WTC11 (cell line): Measurements from ENCODE around the gene PLEKHN1. TPM values are rescaled to one million over a fixed set of nuclear protein-coding genes. Genes with fewer than 3 reads are reported as not detected.
A peak's percentile ranks its signal among the peaks of the same experiment; 100 is the strongest.

Experiments used
- ATAC-seq: fragments of 200-7000 bp; cut with Tn5 transposase; 2 replicates; pipeline ENCODE4 v1.10.0; 2021; ENCODE audit warnings: mild to moderate bottlenecking, moderate library complexity
- CTCF ChIA-PET: fragments of 300-600 bp; sonication (Branson Sonifier 250); formaldehyde crosslinking; loops from one replicate; lab custom pipeline; 2021; ENCODE audit warnings: antibody characterized with exemption; lab: Charles Lee
- POLR2A ChIA-PET: fragments of 350-600 bp; sonication (Branson Sonifier 250); formaldehyde crosslinking; loops from one replicate; lab custom pipeline; 2021; ENCODE audit warnings: antibody characterized with exemption; lab: Charles Lee
- DNase-seq: peaks from one replicate; pipeline ENCODE4 v3.0.0; 2021; ENCODE audit warnings: low spot score
- H3K27ac Mint-ChIP-seq: 2 replicates; pipeline ENCODE4 v1.8.0; 2021; ENCODE audit warnings: mixed read lengths
- H3K27me3 Mint-ChIP-seq: 2 replicates; pipeline ENCODE4 v1.8.0; 2021; ENCODE audit warnings: low read depth, mild to moderate bottlenecking, moderate library complexity, mixed read lengths
- H3K36me3 Mint-ChIP-seq: 2 replicates; pipeline ENCODE4 v1.8.0; 2021; ENCODE audit warnings: mixed read lengths
- H3K4me1 Mint-ChIP-seq: 2 replicates; pipeline ENCODE4 v1.8.0; 2022; ENCODE audit warnings: mixed read lengths
- H3K4me3 Mint-ChIP-seq: 2 replicates; pipeline ENCODE4 v1.8.0; 2021; ENCODE audit warnings: mild to moderate bottlenecking, moderate library complexity, mixed read lengths
- H3K9me3 Mint-ChIP-seq: 2 replicates; pipeline ENCODE4 v1.8.0; 2021; ENCODE audit warnings: mixed read lengths
- CBFB ChIP-seq: sonication (generic); formaldehyde crosslinking; IDR thresholded peaks from 2 replicates; pipeline ENCODE4 v1.8.1; 2022; ENCODE audit warnings: mild to moderate bottlenecking, low read depth, missing genetic modification reagents
- FOXJ3 ChIP-seq: sonication (generic); formaldehyde crosslinking; IDR thresholded peaks from 2 replicates; pipeline ENCODE4 v1.9.0; 2021; ENCODE audit warnings: missing genetic modification reagents, mild to moderate bottlenecking, borderline replicate concordance
- GRHL2 ChIP-seq: fragments of 250-450 bp; sonication (Bioruptor Pico); IDR thresholded peaks from 2 replicates; pipeline ENCODE4 v1.8.0; 2022; ENCODE audit warnings: mild to moderate bottlenecking, moderate library complexity; ENCODE audit not compliant: insufficient replicate concordance, severe bottlenecking
- JAZF1 ChIP-seq: fragments of 250-450 bp; sonication (Bioruptor Pico); IDR thresholded peaks from 2 replicates; pipeline ENCODE4 v1.9.0; 2021; ENCODE audit warnings: moderate library complexity, mild to moderate bottlenecking, inconsistent platforms
- KAT7 ChIP-seq: sonication (generic); formaldehyde crosslinking; IDR thresholded peaks from 2 replicates; pipeline ENCODE4 v1.8.1; 2023; ENCODE audit warnings: missing genetic modification reagents, mild to moderate bottlenecking, borderline replicate concordance
- NFYB ChIP-seq: sonication (generic); formaldehyde crosslinking; conservative IDR thresholded peaks from 2 replicates; pipeline ENCODE4 v1.8.0; 2022; ENCODE audit warnings: low read depth, missing genetic modification reagents
- RORB ChIP-seq: fragments of 250-450 bp; sonication (Bioruptor Pico); IDR thresholded peaks from 2 replicates; pipeline ENCODE4 v1.9.0; 2021; ENCODE audit warnings: mild to moderate bottlenecking
- SMAD4 ChIP-seq: sonication (generic); formaldehyde crosslinking; IDR thresholded peaks from 2 replicates; pipeline ENCODE4 v1.8.0; 2022; ENCODE audit warnings: mild to moderate bottlenecking, missing genetic modification reagents
- SP1 ChIP-seq: sonication (generic); formaldehyde crosslinking; conservative IDR thresholded peaks from 2 replicates; pipeline ENCODE4 v1.8.1; 2022; ENCODE audit warnings: missing genetic modification reagents
- TP53 ChIP-seq: sonication (generic); formaldehyde crosslinking; IDR thresholded peaks from 2 replicates; pipeline ENCODE4 v1.8.1; 2023; ENCODE audit warnings: mild to moderate bottlenecking, missing genetic modification reagents
- ZNF138 ChIP-seq: sonication (generic); formaldehyde crosslinking; conservative IDR thresholded peaks from 2 replicates; pipeline ENCODE4 v1.8.1; 2022; ENCODE audit warnings: mild to moderate bottlenecking, moderate library complexity, missing genetic modification reagents
- ZNF232 ChIP-seq: sonication (generic); formaldehyde crosslinking; IDR thresholded peaks from 2 replicates; pipeline ENCODE4 v1.8.0; 2022; ENCODE audit warnings: mild to moderate bottlenecking, missing genetic modification reagents
- ZNF416 ChIP-seq: fragments of 250-450 bp; sonication (Bioruptor Pico); IDR thresholded peaks from 2 replicates; pipeline ENCODE4 v1.9.0; 2021; ENCODE audit warnings: mild to moderate bottlenecking, inconsistent platforms
- ZNF671 ChIP-seq: fragments of 250-450 bp; sonication (Bioruptor Pico); IDR thresholded peaks from 2 replicates; pipeline ENCODE4 v1.8.0; 2021; ENCODE audit warnings: mild to moderate bottlenecking
- total RNA-seq: library from RNA; stranded (reverse); gene quantifications from 3 replicates; pipeline ENCODE4 v1.2.3, GENCODE V29; 2021
- TF ChIP-seq, protein P1 (sequence below): fragments of 250-450 bp; sonication (Bioruptor Pico); IDR thresholded peaks from 2 replicates; pipeline ENCODE4 v1.9.0; 2021; ENCODE audit warnings: mild to moderate bottlenecking
- TF ChIP-seq, protein P2 (sequence below): sonication (generic); formaldehyde crosslinking; IDR thresholded peaks from 2 replicates; pipeline ENCODE4 v1.8.0; 2022; ENCODE audit warnings: mild to moderate bottlenecking, missing genetic modification reagents
- TF ChIP-seq, protein P3 (sequence below): sonication (generic); formaldehyde crosslinking; IDR thresholded peaks from 2 replicates; pipeline ENCODE4 v1.8.1; 2023; ENCODE audit warnings: mild to moderate bottlenecking, moderate library complexity, missing genetic modification reagents
- TF ChIP-seq, protein P4 (sequence below): sonication (generic); formaldehyde crosslinking; conservative IDR thresholded peaks from 2 replicates; pipeline ENCODE4 v1.8.1; 2023; ENCODE audit warnings: mild to moderate bottlenecking, low read depth, missing genetic modification reagents, moderate library complexity
- TF ChIP-seq, protein P5 (sequence below): sonication (generic); formaldehyde crosslinking; IDR thresholded peaks from 2 replicates; pipeline ENCODE4 v1.8.1; 2023; ENCODE audit warnings: mild to moderate bottlenecking, missing genetic modification reagents, moderate library complexity

PLEKHN1 gene
- total RNA-seq, 1 experiment from 2014 or later = 3.4 TPM

DNA sequence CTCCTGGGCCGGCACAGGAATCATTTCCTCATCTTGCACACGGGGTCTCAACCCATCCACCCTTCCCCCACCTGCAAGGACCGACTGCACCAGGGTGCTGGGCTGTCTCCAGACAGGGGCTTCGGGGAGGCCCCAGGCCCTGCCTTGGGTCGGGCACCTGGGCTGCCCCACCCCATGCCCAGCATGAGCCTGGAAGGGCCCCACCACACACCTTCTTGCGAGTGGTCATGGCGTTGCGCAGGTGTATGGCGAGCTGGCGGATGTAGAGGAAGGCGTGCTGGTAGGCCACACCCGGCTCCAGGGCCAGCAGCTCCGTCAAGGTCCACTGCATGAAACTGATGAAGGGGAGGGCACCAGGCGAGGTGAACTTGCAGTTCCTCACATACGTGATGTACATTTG is 14.1 kb upstream of the PLEKHN1 start:
- POLR2A ChIA-PET = no interaction called here
- Mint-ChIP-seq H3K9me3 (no peaks in the 10 kb centered on the region), H3K27me3 (no peaks in the 10 kb centered on the region), H3K36me3 (peaks cover 52% of the 10 kb centered on the region), H3K4me3 (no peak overlapping the region), H3K4me1 (no peaks in the 10 kb centered on the region), H3K27ac (no peak overlapping the region)
- no peak for TF ChIP-seq ZNF416 (CRISPR knock-in tag)
- no peak for TF ChIP-seq NFYB (CRISPR knock-in tag)
- TF ChIP-seq, protein P1, sequence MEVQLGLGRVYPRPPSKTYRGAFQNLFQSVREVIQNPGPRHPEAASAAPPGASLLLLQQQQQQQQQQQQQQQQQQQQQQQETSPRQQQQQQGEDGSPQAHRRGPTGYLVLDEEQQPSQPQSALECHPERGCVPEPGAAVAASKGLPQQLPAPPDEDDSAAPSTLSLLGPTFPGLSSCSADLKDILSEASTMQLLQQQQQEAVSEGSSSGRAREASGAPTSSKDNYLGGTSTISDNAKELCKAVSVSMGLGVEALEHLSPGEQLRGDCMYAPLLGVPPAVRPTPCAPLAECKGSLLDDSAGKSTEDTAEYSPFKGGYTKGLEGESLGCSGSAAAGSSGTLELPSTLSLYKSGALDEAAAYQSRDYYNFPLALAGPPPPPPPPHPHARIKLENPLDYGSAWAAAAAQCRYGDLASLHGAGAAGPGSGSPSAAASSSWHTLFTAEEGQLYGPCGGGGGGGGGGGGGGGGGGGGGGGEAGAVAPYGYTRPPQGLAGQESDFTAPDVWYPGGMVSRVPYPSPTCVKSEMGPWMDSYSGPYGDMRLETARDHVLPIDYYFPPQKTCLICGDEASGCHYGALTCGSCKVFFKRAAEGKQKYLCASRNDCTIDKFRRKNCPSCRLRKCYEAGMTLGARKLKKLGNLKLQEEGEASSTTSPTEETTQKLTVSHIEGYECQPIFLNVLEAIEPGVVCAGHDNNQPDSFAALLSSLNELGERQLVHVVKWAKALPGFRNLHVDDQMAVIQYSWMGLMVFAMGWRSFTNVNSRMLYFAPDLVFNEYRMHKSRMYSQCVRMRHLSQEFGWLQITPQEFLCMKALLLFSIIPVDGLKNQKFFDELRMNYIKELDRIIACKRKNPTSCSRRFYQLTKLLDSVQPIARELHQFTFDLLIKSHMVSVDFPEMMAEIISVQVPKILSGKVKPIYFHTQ (CRISPR knock-in tag) = no peak
- TF ChIP-seq JAZF1 (CRISPR knock-in tag) = no peak
- no peak for TF ChIP-seq SP1 (CRISPR knock-in tag)
- no peak for TF ChIP-seq CBFB (CRISPR knock-in tag)
- DNase-seq (no peak), ATAC-seq (no peak)
- CTCF ChIA-PET = interaction anchor here (0.6 to 2.4 kb wide), 7 partner anchors 11 to 47 kb away, joined by 3 to 28 read pairs (median 5); partner anchors contain the start of gene SAMD11

DNA sequence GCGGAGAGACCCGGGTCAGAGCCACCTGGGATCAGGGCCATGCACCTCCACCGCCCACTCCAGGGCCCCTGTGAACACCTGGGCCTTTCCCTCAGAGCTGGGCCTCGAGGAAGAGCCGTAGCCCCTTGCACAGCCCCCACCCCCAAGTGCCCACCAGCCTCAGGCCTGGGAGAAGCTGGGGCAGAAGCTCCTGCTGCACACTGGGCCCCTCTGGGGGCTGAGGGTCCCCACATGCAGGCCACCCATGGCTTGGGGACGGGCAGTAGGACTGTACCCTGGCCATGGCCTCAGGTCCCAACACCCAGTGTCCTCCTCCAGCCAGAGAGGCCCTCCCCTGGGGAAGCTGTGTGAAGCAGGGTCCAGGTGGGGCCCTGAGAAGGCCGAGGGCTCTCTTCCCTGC is 13.7 kb upstream of the PLEKHN1 start:
- CTCF ChIA-PET = interaction anchor here (2.4 kb wide), 1 partner anchor 12 kb away, joined by 28 read pairs; no protein-coding TSS in a partner anchor

DNA sequence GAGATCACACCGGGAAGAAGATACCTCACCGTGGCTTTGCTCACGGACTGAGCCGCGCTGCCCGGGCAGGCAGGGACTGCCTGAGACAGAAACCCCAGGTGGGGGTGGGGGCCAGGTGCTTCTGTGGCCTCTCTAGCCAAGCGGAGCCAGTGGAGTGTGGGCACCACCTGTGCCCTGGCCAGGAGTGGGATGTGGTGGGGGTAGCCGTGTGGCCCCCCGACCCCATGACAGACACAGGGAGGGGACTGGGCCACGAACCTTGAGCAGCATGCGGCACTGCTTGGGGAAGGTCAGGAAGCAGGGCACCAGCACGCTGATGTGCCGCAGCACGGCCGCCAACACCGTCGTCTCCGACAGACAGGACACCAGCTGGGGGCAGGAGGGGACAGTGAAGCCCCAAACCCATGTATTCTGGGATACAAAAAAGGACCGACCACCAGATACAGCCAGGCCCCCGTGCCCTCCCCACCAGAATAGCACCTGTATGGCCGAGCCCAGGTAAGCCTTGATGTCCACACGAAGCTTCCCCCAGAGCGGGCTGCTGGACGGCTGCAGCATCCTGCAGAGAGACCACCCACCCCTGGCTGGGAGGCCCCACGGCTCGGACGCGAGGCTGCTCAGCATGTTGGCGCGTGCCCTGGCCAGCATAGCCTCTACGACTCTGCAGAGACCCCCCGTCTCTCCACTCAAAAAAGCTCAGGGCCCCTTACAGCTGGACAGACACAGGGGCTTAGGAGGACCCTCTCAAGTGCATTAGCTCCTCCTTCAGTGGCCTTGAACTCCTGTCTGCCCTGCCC is 12.6 kb upstream of the PLEKHN1 start:
- H3K27me3 Mint-ChIP-seq = no peaks in the 10 kb centered on the region
- ATAC-seq (no peak), DNase-seq (no peak)
- ChIA-PET CTCF (no interaction called here), POLR2A (interaction anchor here (0.9 kb wide), 1 partner anchor 12 kb away, joined by 3 read pairs; no protein-coding TSS in a partner anchor)
- no peaks in the 10 kb centered on the region for H3K9me3 Mint-ChIP-seq
- no peak overlapping the region for H3K27ac Mint-ChIP-seq
- H3K4me1 Mint-ChIP-seq = peaks cover 11% of the 10 kb centered on the region
- H3K4me3 Mint-ChIP-seq = no peak overlapping the region
- peaks cover 49% of the 10 kb centered on the region for H3K36me3 Mint-ChIP-seq
- TF ChIP-seq, protein P2, sequence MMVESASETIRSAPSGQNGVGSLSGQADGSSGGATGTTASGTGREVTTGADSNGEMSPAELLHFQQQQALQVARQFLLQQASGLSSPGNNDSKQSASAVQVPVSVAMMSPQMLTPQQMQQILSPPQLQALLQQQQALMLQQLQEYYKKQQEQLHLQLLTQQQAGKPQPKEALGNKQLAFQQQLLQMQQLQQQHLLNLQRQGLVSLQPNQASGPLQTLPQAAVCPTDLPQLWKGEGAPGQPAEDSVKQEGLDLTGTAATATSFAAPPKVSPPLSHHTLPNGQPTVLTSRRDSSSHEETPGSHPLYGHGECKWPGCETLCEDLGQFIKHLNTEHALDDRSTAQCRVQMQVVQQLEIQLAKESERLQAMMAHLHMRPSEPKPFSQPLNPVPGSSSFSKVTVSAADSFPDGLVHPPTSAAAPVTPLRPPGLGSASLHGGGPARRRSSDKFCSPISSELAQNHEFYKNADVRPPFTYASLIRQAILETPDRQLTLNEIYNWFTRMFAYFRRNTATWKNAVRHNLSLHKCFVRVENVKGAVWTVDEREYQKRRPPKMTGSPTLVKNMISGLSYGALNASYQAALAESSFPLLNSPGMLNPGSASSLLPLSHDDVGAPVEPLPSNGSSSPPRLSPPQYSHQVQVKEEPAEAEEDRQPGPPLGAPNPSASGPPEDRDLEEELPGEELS (CRISPR knock-in tag) = 0 out of 2 replicates have a peak, but pooled peaks have one; percentile 6
- TF ChIP-seq, protein P3, sequence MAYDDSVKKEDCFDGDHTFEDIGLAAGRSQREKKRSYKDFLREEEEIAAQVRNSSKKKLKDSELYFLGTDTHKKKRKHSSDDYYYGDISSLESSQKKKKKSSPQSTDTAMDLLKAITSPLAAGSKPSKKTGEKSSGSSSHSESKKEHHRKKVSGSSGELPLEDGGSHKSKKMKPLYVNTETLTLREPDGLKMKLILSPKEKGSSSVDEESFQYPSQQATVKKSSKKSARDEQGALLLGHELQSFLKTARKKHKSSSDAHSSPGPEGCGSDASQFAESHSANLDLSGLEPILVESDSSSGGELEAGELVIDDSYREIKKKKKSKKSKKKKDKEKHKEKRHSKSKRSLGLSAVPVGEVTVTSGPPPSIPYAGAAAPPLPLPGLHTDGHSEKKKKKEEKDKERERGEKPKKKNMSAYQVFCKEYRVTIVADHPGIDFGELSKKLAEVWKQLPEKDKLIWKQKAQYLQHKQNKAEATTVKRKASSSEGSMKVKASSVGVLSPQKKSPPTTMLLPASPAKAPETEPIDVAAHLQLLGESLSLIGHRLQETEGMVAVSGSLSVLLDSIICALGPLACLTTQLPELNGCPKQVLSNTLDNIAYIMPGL (CRISPR knock-in tag) = no peak

More for the DNA sequence above, 13.7 kb upstream of the PLEKHN1 start:
- H3K4me1 Mint-ChIP-seq = peaks cover 2% of the 10 kb centered on the region
- no peak overlapping the region for H3K4me3 Mint-ChIP-seq
- DNase-seq (no peak), ATAC-seq (no peak)
- TF ChIP-seq ZNF138 = no peak
- no peak for TF ChIP-seq ZNF232 (CRISPR knock-in tag)
- no peak for TF ChIP-seq RORB (CRISPR knock-in tag)
- H3K36me3 Mint-ChIP-seq = peaks cover 50% of the 10 kb centered on the region
- H3K27ac Mint-ChIP-seq = no peak overlapping the region
- no peaks in the 10 kb centered on the region for H3K9me3 Mint-ChIP-seq
- POLR2A ChIA-PET = no interaction called here
- no peaks in the 10 kb centered on the region for H3K27me3 Mint-ChIP-seq

DNA sequence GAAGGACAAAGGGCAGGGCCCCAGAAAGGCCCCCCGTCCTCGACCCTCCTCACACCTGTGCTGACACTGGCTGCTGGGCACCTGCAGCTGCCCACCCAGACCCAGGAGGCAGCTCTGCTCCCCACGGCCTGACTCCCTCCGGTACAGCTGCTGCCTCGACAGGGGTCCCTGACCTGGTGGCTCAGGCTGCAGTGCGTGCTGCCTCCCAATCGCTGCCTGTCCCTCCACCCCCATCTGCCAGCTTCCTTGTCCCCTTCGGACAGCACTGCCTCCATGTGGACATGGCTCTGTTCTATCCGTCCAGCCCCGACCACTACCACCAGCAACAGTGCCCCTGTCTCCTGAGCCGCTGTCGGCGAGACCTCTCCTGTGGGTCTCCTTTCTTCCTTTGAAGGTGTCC is 11.4 kb upstream of the PLEKHN1 start:
- peaks cover 4% of the 10 kb centered on the region for H3K27me3 Mint-ChIP-seq
- H3K36me3 Mint-ChIP-seq = peaks cover 40% of the 10 kb centered on the region
- peaks cover 11% of the 10 kb centered on the region for H3K4me1 Mint-ChIP-seq
- POLR2A ChIA-PET = no interaction called here
- TF ChIP-seq TP53 (CRISPR knock-in tag) (no peak), ZNF671 (CRISPR knock-in tag) (no peak), KAT7 (CRISPR knock-in tag) (no peak), SMAD4 (CRISPR knock-in tag) (no peak), GRHL2 (no peak), FOXJ3 (CRISPR knock-in tag) (no peak)
- TF ChIP-seq, protein P4, sequence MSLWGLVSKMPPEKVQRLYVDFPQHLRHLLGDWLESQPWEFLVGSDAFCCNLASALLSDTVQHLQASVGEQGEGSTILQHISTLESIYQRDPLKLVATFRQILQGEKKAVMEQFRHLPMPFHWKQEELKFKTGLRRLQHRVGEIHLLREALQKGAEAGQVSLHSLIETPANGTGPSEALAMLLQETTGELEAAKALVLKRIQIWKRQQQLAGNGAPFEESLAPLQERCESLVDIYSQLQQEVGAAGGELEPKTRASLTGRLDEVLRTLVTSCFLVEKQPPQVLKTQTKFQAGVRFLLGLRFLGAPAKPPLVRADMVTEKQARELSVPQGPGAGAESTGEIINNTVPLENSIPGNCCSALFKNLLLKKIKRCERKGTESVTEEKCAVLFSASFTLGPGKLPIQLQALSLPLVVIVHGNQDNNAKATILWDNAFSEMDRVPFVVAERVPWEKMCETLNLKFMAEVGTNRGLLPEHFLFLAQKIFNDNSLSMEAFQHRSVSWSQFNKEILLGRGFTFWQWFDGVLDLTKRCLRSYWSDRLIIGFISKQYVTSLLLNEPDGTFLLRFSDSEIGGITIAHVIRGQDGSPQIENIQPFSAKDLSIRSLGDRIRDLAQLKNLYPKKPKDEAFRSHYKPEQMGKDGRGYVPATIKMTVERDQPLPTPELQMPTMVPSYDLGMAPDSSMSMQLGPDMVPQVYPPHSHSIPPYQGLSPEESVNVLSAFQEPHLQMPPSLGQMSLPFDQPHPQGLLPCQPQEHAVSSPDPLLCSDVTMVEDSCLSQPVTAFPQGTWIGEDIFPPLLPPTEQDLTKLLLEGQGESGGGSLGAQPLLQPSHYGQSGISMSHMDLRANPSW (CRISPR knock-in tag) = no peak
- TF ChIP-seq, protein P5, sequence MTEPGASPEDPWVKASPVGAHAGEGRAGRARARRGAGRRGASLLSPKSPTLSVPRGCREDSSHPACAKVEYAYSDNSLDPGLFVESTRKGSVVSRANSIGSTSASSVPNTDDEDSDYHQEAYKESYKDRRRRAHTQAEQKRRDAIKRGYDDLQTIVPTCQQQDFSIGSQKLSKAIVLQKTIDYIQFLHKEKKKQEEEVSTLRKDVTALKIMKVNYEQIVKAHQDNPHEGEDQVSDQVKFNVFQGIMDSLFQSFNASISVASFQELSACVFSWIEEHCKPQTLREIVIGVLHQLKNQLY (CRISPR knock-in tag) = no peak
- no peak overlapping the region for H3K27ac Mint-ChIP-seq
- no peak overlapping the region for H3K4me3 Mint-ChIP-seq
- CTCF ChIA-PET = no interaction called here
- ATAC-seq (no peak), DNase-seq (no peak)
- H3K9me3 Mint-ChIP-seq = no peaks in the 10 kb centered on the region
